ENCODE results near the gene MYPN. TPM values are rescaled to one million over a fixed set of nuclear protein-coding genes. Genes with fewer than 3 reads are reported as not detected.

MYPN gene
- polyA plus RNA-seq, 2 of the 4 experiments (the other 2 are of a cell fraction), result 1.5 to 2.1 TPM

DNA sequence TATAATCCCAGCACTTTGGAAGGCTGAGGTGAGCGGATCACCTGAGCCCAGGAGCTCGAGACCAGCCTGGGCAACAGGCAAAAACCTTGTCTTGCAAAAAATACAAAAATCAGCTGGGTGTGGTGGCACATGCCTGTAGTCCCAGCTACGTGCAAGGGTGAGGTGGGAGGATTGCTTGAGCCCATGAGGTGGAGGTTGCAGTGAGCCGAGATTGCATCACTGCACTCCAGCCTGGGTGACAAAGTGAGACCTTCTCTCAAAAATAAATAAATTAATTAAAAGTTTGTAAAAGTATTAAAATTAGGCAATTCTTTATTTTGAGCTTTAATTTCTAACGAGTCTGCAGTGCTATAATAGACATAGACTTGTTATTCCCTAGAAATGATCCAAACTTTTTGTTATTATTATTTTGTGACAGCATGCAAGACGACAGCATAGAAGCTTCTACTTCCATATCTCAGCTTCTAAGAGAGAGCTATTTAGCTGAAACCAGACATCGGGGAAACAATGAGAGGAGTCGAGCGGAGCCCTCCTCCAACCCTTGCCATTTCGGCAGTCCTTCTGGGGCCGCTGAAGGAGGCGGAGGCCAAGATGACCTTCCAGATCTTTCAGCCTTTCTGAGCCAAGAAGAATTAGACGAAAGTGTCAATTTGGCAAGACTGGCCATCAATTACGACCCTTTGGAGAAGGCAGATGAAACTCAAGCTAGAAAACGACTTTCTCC is 11.9 kb downstream of the MYPN start:
- FAIRE-seq, result no peak
- ATAC-seq, result no peak
- Histone ChIP-seq H3K4me3 (no peak overlapping the region), H3K27ac (no peak overlapping the region), H3K9me3 (no peaks in the 10 kb centered on the region), H3K4me2 (no peak overlapping the region), H3K4me1 (peaks cover 16% of the 10 kb centered on the region)
- TF ChIP-seq GATA3 (IDR thresholded peaks at IDR 0.05; ENCODE audit: borderline replicate concordance), result no peak
- TF ChIP-seq, protein P1, sequence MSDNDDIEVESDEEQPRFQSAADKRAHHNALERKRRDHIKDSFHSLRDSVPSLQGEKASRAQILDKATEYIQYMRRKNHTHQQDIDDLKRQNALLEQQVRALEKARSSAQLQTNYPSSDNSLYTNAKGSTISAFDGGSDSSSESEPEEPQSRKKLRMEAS (IDR thresholded peaks at IDR 0.05), result no peak
- no peak for TF ChIP-seq HDAC2 (IDR thresholded peaks at IDR 0.05)
- 89% methylated on average over 15 of the region's 15 CpGs for WGBS (ENCODE audit: missing lambda C conversion rate)
- ChIA-PET CTCF (interaction anchor here (0.9 to 2.2 kb wide), 6 partner anchors 10 to 19 kb away, joined by 3 to 7 read pairs (median 5); partner anchors contain the start of gene MYPN), POLR2A (no interaction called here)
- no peak for DNase-seq (ENCODE audit: low read depth in 1 of 2, low spot score in 1 of 2)

- FAIRE-seq (no peak), ATAC-seq (no peak), DNase-seq (ENCODE audit: low read depth in 1 of 2, low spot score in 1 of 2) (no peak)
- 92% methylated on average over 9 of the region's 9 CpGs for WGBS (ENCODE audit: missing lambda C conversion rate)
- CTCF ChIA-PET, result interaction anchor here (0.9 to 2.2 kb wide), 6 partner anchors 9 to 19 kb away, joined by 3 to 7 read pairs (median 5); partner anchors contain the start of gene MYPN
- no peak overlapping the region for H3K4me3 ChIP-seq
- peaks cover 18% of the 10 kb centered on the region for H3K4me1 ChIP-seq
- no peak for TF ChIP-seq MAZ (IDR thresholded peaks at IDR 0.05; ENCODE audit: borderline replicate concordance, low read depth, low read length)
- TF ChIP-seq TFCP2L1 (CRISPR knock-in tag; IDR thresholded peaks at IDR 0.05), result no peak
- TF ChIP-seq ZC3H11A (IDR thresholded peaks at IDR 0.05), result no peak
- no peak for TF ChIP-seq JUNB (IDR thresholded peaks at IDR 0.05)
- POLR2A ChIA-PET, result no interaction called here
- no peak overlapping the region for H3K27ac ChIP-seq
- H3K4me2 ChIP-seq, result no peak overlapping the region
- H3K9me3 ChIP-seq, result no peaks in the 10 kb centered on the region
Observed at GRCh38 chr10:68121852-68122251, 12.6 kb downstream of the MYPN start.

DNA sequence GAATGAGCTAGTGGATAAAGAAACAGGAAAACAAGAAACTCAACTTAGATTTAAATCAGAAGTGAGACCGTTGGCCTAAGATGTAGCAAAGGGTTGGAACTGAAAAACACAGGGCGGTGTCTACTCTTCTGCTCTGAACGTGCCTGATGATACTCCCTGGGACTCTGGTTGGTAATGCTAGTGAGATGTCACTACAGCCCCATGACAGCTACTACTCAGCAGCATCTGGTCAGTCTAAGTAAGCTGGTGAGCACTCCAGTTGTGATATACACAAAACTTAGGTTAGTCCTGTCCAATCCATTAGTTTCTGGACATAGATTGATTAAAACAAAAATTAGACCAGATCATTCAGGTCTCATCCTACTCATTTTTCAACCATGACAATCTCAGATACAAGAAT is 15.4 kb downstream of the MYPN start:
- FAIRE-seq (no peak), DNase-seq (ENCODE audit: low read depth in 1 of 2, low spot score in 1 of 2) (no peak), ATAC-seq (no peak)
- peak overlapping the region in 1 of 2 experiments; percentile 36; a peak in 2 of 6 replicates for H3K27ac ChIP-seq
- no peak for TF ChIP-seq HOXA7 (CRISPR knock-in tag; IDR thresholded peaks at IDR 0.05)
- TF ChIP-seq FOXS1 (CRISPR knock-in tag; IDR thresholded peaks at IDR 0.05), result no peak
- peaks cover 25% of the 10 kb centered on the region for H3K4me1 ChIP-seq
- no peak overlapping the region for H3K4me3 ChIP-seq
- H3K4me2 ChIP-seq, result no peak overlapping the region; the same call in 2 of the 3 replicates
- ChIA-PET POLR2A (no interaction called here), CTCF (interaction anchor here (1.2 to 1.5 kb wide), 4 partner anchors 11 to 85 kb away, joined by 3 to 5 read pairs (median 4); no protein-coding TSS in a partner anchor)
- no peaks in the 10 kb centered on the region for H3K9me3 ChIP-seq
- 81% methylated on average over 3 of the region's 3 CpGs for WGBS (ENCODE audit: missing lambda C conversion rate)

DNA sequence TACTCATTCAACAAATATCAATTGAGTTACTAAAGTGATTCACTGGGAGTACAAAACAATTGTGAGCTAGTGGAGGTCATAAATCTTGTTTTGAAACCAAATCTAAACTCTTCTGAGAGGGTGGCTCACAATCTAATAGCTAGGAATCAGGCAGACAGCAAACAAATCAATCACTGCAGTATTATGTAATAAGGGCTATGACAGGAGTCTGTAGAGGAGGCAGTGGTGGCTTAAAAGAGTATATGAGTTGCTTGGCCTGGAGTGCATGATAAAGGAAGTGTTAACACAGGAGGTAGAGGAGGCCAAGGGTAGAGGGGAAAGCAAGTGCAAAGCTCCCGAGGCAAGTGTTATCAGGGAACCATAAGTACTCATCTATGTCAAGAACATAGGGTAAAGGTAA is 16.5 kb downstream of the MYPN start:
- Histone ChIP-seq H3K4me3 (no peak overlapping the region), H3K27ac (peak overlapping the region in 1 of 2 experiments; percentile 33; a peak in 4 of 6 replicates), H3K4me1 (peaks cover 25% of the 10 kb centered on the region), H3K9me3 (no peaks in the 10 kb centered on the region), H3K4me2 (peak overlapping the region; percentile 29)
- DNase-seq (ENCODE audit: low read depth in 1 of 2, low spot score in 1 of 2), result peak in 1 of 2 experiments; percentile 58
- ChIA-PET POLR2A (no interaction called here), CTCF (interaction anchor here (0.6 kb wide), 1 partner anchor 18 kb away, joined by 4 read pairs; no protein-coding TSS in a partner anchor)
- WGBS (ENCODE audit: missing lambda C conversion rate), result 32% methylated on average over 1 of the region's 1 CpG
- no peak for TF ChIP-seq TFCP2L1 (CRISPR knock-in tag; IDR thresholded peaks at IDR 0.05)
- TF ChIP-seq HOXB5 (CRISPR knock-in tag; IDR thresholded peaks at IDR 0.05), result peak; percentile 64; the same call in 1 of the 2 replicates
- TF ChIP-seq, protein P1 (IDR thresholded peaks at IDR 0.05), result peak; percentile 32; the same call in 1 of the 2 replicates
- no peak for TF ChIP-seq JUNB (IDR thresholded peaks at IDR 0.05)
- peak; percentile 76 for TF ChIP-seq GATA3 (IDR thresholded peaks at IDR 0.05; ENCODE audit: borderline replicate concordance)
- TF ChIP-seq CEBPB (IDR thresholded peaks at IDR 0.05), result peak; percentile 40 to 86; a peak in 3 of 4 replicates
- FAIRE-seq, result no peak
- ATAC-seq, result peak in 1 of 2 experiments; percentile 78; a peak in 3 of 6 replicates

DNA sequence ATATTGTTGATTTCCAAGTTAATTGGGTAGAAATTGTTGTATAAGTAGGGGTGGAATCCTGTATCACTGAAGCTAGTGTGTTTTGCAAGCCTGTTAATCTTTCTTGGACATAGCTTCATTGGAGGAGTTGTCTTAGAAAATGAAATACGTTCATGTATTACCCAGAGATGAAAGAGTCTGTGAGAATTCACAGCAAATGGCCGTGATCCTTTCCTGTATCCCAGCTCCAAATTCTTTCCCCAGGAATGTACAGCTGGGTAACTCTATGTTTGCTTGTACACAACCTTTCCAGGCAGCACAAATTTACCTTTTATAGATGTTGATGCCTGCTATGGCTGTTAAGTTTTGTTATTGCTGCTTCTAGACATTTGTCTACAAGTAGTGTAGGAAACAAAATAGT is 18.7 kb downstream of the MYPN start:
- Histone ChIP-seq H3K27ac (peak overlapping the region in 1 of 2 experiments; percentile 17; a peak in 1 of 6 replicates), H3K4me2 (no peak overlapping the region), H3K4me1 (peaks cover 25% of the 10 kb centered on the region), H3K9me3 (no peaks in the 10 kb centered on the region), H3K4me3 (no peak overlapping the region)
- no peak for DNase-seq (ENCODE audit: low read depth in 1 of 2, low spot score in 1 of 2)
- CTCF ChIA-PET, result no interaction called here
- POLR2A ChIA-PET, result no interaction called here
- 47% methylated on average over 2 of the region's 2 CpGs for whole genome bisulfite sequencing (ENCODE audit: missing lambda C conversion rate)
- ATAC-seq, result peak in 1 of 2 experiments; percentile 19; a peak in 1 of 6 replicates
- peak; percentile 7 for FAIRE-seq
- TF ChIP-seq CHD4 (IDR thresholded peaks at IDR 0.05; ENCODE audit: borderline replicate concordance) (no peak), PHF8 (IDR thresholded peaks at IDR 0.05; ENCODE audit: borderline replicate concordance, low read depth) (no peak), PBX3 (IDR thresholded peaks at IDR 0.05) (no peak), NPAS2 (CRISPR knock-in tag; IDR thresholded peaks at IDR 0.05; ENCODE audit: borderline replicate concordance) (no peak), RNF2 (IDR thresholded peaks at IDR 0.05; ENCODE audit: borderline replicate concordance, low read depth) (no peak), FOXS1 (CRISPR knock-in tag; IDR thresholded peaks at IDR 0.05) (no peak), CEBPB (IDR thresholded peaks at IDR 0.05) (no peak), SREBF2 (IDR thresholded peaks at IDR 0.05) (no peak), FOSL2 (IDR thresholded peaks at IDR 0.05) (no peak), FOSL2 (CRISPR knock-in tag; IDR thresholded peaks at IDR 0.05) (no peak), NFE2L2 (conservative IDR thresholded peaks at IDR 0.05; ENCODE audit: low read length) (no peak), BCL3 (IDR thresholded peaks at IDR 0.05) (no peak)
